ENCODE data around the gene OR2AJ1.

DNA sequence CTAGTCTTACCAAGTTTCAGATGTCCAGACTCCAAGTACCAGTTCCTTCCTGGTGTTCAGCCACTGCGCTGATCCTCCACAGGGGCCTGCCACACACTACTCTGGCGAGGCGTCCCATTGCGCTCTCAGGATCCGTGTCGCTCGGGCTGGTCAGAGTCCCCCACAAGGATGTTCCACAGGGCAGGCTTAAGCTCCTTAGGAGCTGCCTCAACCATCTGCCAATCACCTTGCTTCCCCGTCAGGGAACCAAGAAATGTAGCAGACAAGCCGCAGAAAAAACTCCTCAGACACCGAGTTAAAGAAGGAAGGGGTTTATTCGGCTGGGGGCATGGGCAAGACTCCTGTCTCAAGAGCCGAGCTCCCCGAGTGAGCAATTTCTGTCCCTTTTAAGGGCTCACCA is 19.5 kb upstream of the OR2AJ1 start:
- TF ChIP-seq, protein P1, sequence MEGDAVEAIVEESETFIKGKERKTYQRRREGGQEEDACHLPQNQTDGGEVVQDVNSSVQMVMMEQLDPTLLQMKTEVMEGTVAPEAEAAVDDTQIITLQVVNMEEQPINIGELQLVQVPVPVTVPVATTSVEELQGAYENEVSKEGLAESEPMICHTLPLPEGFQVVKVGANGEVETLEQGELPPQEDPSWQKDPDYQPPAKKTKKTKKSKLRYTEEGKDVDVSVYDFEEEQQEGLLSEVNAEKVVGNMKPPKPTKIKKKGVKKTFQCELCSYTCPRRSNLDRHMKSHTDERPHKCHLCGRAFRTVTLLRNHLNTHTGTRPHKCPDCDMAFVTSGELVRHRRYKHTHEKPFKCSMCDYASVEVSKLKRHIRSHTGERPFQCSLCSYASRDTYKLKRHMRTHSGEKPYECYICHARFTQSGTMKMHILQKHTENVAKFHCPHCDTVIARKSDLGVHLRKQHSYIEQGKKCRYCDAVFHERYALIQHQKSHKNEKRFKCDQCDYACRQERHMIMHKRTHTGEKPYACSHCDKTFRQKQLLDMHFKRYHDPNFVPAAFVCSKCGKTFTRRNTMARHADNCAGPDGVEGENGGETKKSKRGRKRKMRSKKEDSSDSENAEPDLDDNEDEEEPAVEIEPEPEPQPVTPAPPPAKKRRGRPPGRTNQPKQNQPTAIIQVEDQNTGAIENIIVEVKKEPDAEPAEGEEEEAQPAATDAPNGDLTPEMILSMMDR (IDR thresholded peaks at IDR 0.05), result no peak
- TF ChIP-seq POLR2A (IDR thresholded peaks at IDR 0.05; ENCODE audit: low read depth) (no peak), POLR2AphosphoS5 (IDR thresholded peaks at IDR 0.05) (no peak)

All from esophagus muscularis mucosa (tissue), 3 donors.